Left cardiac atrium (tissue), 4 donors: Measurements from ENCODE around the gene STXBP5. TPM values are rescaled to one million over a fixed set of nuclear protein-coding genes. Genes with fewer than 3 reads are reported as not detected.

Experiments used
- ATAC-seq, 2 donors: fragments of 200-7000 bp; cut with Tn5 transposase; one replicate each; pipeline ENCODE4 v1.9.1; 2020; ENCODE audit warnings: mild to moderate bottlenecking in 2 of 2, moderate library complexity in 2 of 2
- DNase-seq: peaks from one replicate; pipeline ENCODE4 v3.0.0-alpha.2; 2020
- intact Hi-C, 2 donors: fragments of 100-400 bp; cut with DNase I; formaldehyde crosslinking; loops; one replicate each; pipeline versions ENCODE4 v1.14.1 to v1.15.1; 2022 to 2023
- total RNA-seq, 2 donors: library from RNA; stranded (reverse); fragmentation: NEBNext Ultra II Directional; extraction: Animal tissue kit (Norgen Biotek cat#: 25700); gene quantifications; one replicate each; pipeline ENCODE4 v1.2.1, GENCODE V29; 2021
- donor health status: DM: no; HTN: yes; CAD: no.
- donor health status: DM: no; HTN: yes; CAD: no; lungs with severe emphysema.
- donor health status: DM: yes; HTN: yes; CAD: no.
- donor health status: Dilated cardiomyopathy.

Gene STXBP5
- total RNA-seq, 2 donors from 2014 or later = 10.6 to 13.0 TPM

DNA sequence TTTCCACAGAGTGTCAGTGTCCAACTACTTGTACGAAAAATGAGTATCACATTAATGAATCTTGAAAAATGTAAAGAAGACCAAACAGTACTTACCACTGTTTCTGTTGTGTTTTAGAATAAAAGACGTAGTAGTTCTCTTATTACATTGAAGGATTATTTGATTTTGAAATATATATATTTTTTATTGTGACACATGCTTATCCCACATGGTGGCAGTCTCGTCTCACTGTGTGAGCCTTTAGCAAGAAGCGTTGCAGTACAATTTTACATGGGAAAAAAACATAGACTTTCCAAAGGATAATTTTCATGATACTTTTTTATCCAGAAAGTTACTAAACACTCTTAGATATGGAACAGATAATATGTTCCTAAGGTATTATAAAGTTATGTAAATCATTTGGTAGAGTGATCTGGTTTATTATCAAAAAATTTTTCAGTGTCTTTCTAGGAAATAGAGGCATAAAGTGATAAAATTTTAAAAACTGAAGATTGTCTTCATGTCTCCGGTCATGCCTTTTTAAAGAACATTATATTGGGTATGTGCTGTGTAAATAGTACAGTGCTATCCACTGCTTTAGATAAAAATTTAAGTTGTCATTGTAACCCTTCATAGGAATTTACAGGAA is 186.8 kb downstream of the STXBP5 start:
- intact Hi-C loops = loop anchor here in 1 of 2 donors (10.0 kb wide), 1 partner anchor 754 kb away; no protein-coding TSS in a partner anchor
- ATAC-seq (no peak), DNase-seq (no peak)

GRCh38 chr6:147392917-147393625 is 188.9 kb downstream of the STXBP5 start:
- no peak for DNase-seq
- ATAC-seq = no peak
- intact Hi-C loops = loop anchor here in 1 of 2 donors (10.0 kb wide), 1 partner anchor 752 kb away; no protein-coding TSS in a partner anchor

DNA sequence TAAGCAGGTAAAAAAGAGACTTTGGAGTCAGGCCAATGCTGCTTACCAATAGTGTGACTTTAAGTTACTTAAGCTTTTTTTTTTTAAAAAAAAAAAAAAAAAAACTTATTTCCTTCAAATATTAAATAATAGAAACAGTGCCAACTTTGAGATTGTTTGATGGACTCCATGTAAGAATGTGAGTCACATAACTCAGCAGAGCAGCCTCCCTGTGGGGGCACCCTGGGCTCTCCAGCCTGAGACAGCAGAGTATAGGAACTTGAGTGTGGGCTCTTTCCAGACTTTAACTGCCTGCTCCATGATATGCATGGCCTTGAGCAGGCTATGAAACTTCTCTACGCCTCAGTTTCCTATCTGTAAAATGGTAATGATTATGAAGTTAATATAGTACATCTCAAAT is 190.9 kb downstream of the STXBP5 start:
- intact Hi-C loops = loop anchor here in 1 of 2 donors (10.0 kb wide), 1 partner anchor 750 kb away; no protein-coding TSS in a partner anchor
- ATAC-seq = no peak
- no peak for DNase-seq

- DNase-seq (no peak), ATAC-seq (no peak)
- intact Hi-C loops = loop anchor here in 1 of 2 donors (10.0 kb wide), 1 partner anchor 747 kb away; no protein-coding TSS in a partner anchor
Observed at GRCh38 chr6:147397306-147397705, 193.1 kb downstream of the STXBP5 start.

- intact Hi-C loops = no loop called here
- DNase-seq = no peak
- ATAC-seq = no peak
Observed at GRCh38 chr6:147400968-147401367, 196.8 kb downstream of the STXBP5 start.

- intact Hi-C loops = no loop called here
- DNase-seq (no peak), ATAC-seq (no peak)
Observed at GRCh38 chr6:147401779-147402178, 197.6 kb downstream of the STXBP5 start.

- DNase-seq (no peak), ATAC-seq (no peak)
- intact Hi-C loops = no loop called here
Observed at GRCh38 chr6:147406783-147407182, 202.6 kb downstream of the STXBP5 start.

DNA sequence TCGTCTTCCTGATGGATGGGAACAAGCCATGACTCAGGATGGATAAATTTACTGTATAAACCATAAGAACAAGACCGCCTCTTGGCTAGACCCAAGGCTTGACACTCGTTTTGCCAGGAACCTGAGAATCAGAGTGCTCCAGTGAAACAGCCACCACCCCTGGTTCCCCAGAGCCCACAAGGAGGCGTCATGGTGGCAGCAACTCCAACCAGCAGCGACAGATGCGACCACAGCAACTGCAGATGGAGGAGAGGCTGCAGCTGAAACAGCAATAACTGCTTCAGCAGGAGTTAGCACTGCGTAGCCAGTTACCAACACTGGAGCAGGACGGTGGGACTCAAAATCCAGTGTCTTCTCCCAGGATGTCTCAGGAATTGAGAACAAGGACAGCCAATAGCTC is 203.4 kb downstream of the STXBP5 start:
- ATAC-seq = no peak
- no peak for DNase-seq
- intact Hi-C loops = no loop called here

DNA sequence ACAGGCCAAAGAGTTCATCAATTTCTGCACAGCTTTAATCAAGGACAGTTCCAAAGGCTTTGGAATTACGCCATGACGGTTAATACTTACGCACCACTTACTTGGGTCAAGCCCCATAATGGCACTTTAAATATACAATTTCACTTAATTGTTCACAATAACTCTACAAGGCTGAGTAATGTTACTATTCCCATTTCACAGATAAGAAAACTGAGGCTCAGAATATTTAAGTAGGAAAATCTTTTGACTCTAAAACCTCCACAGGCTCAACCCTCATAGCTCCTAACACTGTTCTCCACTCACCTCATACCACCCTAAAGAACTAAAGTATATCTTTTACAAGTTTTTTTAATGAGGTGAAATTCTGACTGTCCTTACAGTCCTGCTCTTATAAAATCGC is 212.4 kb downstream of the STXBP5 start:
- no peak for ATAC-seq
- DNase-seq = no peak
- intact Hi-C loops = no loop called here

DNA sequence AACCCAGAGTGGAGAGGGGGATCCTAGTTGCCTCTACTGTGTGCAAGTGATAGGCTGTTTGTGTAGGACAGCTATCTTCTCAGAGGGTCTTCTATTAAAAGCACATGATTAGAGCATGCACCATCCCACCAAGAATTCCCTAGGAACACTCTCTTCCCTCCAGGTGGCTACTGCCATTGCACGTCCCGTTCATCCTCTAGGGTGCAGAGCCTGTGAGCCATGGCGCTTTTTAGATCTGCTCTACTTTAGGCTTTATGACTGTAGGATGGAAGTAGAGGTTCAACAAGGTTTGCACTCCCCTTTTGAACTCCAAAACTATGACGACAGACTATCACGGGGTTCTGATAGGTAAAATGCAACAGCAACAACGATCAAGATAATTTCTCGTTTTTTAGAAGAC is 213.7 kb downstream of the STXBP5 start:
- intact Hi-C loops = no loop called here
- DNase-seq = no peak
- ATAC-seq = no peak

- ATAC-seq = no peak
Observed at GRCh38 chr6:147418523-147418922, 214.3 kb downstream of the STXBP5 start.

DNA sequence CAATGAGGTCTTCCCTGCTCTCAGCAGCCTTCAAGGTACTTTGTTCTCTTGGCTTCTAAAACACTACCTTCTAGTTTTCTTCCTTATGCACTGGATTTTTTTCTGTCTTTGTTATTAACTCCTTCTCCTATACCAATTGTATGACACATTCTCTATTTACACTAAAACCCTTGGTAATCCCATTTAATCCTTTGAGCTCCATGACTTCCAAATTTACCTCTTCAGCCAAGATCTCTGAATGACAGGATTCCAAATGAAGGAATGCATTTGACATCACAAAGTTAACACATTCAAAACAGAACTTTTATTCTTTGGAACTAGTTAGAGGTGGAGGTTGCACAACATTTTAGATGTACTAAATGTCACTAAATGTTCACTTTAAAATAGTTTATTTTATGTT is 217.7 kb downstream of the STXBP5 start:
- ATAC-seq = no peak
- intact Hi-C loops = no loop called here
- DNase-seq = no peak

More at GRCh38 chr6:147418523-147418922, 214.3 kb downstream of the STXBP5 start:
- no peak for DNase-seq
- intact Hi-C loops = no loop called here

- ATAC-seq (no peak), DNase-seq (no peak)
- intact Hi-C loops = no loop called here
Observed at GRCh38 chr6:147423111-147423510, 218.9 kb downstream of the STXBP5 start.

DNA sequence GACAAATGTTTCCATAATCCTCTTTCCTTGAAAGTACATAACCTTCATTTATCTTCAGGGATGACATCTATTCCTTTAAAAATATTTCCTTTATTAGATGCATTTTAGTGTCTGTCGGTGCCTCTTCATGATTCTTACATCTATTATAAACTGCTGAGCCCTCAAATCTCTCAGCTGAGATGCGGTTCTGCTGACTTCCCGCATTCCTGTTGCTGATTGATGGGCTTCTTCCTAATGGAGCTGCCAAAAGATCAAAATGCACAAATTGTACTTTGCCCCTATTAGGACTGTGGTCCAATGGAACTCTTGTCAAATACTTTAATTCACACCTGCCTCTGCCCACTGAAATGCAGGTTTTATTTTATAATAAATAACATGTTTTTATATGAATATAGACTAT is 225.6 kb downstream of the STXBP5 start:
- intact Hi-C loops = no loop called here
- ATAC-seq (no peak), DNase-seq (no peak)

DNA sequence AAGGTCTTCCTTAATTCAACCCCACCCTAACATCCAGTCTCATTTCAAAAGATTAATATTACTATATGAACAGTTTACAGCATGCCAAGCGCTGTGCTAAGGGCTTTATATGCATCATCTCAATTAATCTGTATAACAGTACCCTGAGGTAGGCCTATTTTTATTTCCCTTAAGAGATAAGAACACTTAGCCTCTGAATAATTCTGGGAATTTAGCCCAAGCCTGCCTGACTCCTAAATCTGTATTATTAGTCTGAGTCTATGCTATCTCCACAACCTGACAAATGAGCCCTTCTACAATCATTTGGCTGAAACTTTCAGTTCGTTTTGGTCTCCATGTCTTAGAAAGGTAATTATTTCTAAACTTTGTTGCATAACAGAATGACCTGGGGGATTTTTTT is 226.6 kb downstream of the STXBP5 start:
- DNase-seq = no peak
- intact Hi-C loops = no loop called here
- no peak for ATAC-seq

- intact Hi-C loops = no loop called here
- ATAC-seq (no peak), DNase-seq (no peak)
Observed at GRCh38 chr6:147434076-147434475, 229.9 kb downstream of the STXBP5 start.

GRCh38 chr6:147434516-147434915 is 230.3 kb downstream of the STXBP5 start:
- no peak for ATAC-seq
- intact Hi-C loops = no loop called here
- DNase-seq = no peak

- intact Hi-C loops = no loop called here
- no peak for DNase-seq
- no peak for ATAC-seq
Observed at GRCh38 chr6:147437615-147438014, 233.4 kb downstream of the STXBP5 start.

DNA sequence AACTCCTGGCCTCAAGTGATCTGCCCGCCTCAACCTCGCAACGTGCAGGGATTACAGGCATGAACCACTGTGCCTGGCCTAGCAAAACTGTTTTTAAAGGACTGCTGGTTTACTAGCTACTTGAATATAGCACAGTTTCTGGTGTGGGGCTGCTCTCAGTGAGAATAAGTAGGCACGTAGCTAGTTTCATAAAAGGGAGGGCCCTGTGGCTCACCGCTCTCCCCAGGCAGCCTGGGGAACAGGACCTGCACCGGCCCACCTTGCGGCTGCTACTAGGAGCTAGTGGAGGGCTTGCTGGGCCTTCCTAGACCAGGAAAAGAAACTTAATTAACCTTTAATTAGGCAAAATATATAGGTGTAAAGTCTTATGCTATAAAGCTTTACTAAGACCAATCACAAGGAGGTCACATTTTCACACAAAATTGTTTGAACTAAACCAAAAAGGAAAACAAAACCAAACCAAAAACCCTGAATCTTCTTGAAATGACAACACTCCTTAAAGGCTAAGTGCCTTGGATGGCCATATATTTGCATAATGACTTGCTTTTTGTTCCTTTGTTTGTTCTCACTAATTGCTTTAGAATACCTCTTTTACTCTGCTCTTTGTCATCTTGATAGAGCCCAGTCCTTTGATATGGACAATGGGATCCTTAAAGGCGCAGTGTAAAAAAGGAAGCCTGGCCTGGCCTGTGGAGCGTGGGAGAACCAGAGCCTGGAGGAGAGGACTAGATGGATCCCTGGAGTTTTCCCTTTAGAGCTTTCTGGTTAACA is 234.7 kb downstream of the STXBP5 start:
- ATAC-seq = no peak
- intact Hi-C loops = no loop called here
- no peak for DNase-seq
